Large intestine (tissue), 3 donors: ENCODE data around the gene CCL1. TPM values are rescaled to one million over a fixed set of nuclear protein-coding genes. Genes with fewer than 3 reads are reported as not detected.
"Not testable (repeated sequence)": the region's sequence is repeated elsewhere in the genome, so short reads cannot be mapped to it uniquely, and the experiment has no call there.

Experiments used
- DNase-seq, 2 donors: peaks; one replicate each; pipeline versions ENCODE4 v3.0.0 to v3.0.0-alpha.2; 2013
- H3K27ac ChIP-seq: one replicate; pipeline ENCODE4 v1.5.1; 2013; ENCODE audit warnings: low read length
- H3K27me3 ChIP-seq: 2 replicates; pipeline ENCODE4 v1.6.1; 2013; ENCODE audit warnings: low read length; ENCODE audit not compliant: control insufficient read depth, insufficient read depth
- H3K36me3 ChIP-seq: 2 replicates; pipeline ENCODE4 v1.6.1; 2013; ENCODE audit warnings: low read length; ENCODE audit not compliant: control insufficient read depth, insufficient read depth
- H3K4me1 ChIP-seq: one replicate; pipeline ENCODE4 v1.6.1; 2013; ENCODE audit warnings: low read length; ENCODE audit not compliant: control insufficient read depth, insufficient read depth
- H3K4me3 ChIP-seq: one replicate; pipeline ENCODE4 v1.5.1; 2013; ENCODE audit warnings: low read length
- H3K9me3 ChIP-seq: one replicate; pipeline ENCODE4 v1.6.1; 2013; ENCODE audit warnings: mild to moderate bottlenecking, low read depth, low read length, moderate library complexity; ENCODE audit not compliant: control insufficient read depth
- WGBS: methylation state at CpG from one replicate; pipeline ENCODE4 v1.1.5; 2013; ENCODE audit warnings: low lambda C conversion rate; ENCODE audit not compliant: insufficient coverage; 5-methylcytosine and 5-hydroxymethylcytosine counted together
- polyA plus RNA-seq: library from polyadenylated mRNA; unstranded; fragments of 120-200 nt; gene quantifications from one replicate; pipeline ENCODE4 v1.2.1, GENCODE V29; 2013

Gene CCL1
- polyA plus RNA-seq, 1 donor, result not detected

DNA sequence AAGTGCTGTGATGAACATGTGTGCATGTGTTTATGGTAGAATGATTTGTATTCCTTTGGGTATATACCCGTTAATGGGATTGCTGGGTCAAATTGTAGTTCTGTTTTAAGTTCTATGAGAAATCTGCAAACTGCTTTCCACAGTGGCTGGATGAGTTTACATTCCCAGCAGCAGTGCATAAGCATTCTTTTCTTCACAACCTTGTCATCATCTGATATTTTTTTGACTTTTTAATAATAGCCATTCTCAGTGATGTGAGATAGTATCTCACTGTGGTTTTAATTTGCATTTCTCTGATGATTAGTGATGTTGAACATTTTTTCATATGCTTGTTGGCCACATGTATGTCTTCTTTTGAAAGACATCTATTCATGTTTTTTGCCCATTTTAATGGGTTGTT is 25.3 kb downstream of the CCL1 start:
- Histone ChIP-seq H3K4me3 (no peak overlapping the region), H3K27me3 (no peaks in the 10 kb centered on the region), H3K4me1 (no peaks in the 10 kb centered on the region), H3K36me3 (no peaks in the 10 kb centered on the region), H3K27ac (no peak overlapping the region), H3K9me3 (no peaks in the 10 kb centered on the region)
- WGBS, result no CpG with 5 or more reads among the region's 1 CpG
- no peak for DNase-seq

DNA sequence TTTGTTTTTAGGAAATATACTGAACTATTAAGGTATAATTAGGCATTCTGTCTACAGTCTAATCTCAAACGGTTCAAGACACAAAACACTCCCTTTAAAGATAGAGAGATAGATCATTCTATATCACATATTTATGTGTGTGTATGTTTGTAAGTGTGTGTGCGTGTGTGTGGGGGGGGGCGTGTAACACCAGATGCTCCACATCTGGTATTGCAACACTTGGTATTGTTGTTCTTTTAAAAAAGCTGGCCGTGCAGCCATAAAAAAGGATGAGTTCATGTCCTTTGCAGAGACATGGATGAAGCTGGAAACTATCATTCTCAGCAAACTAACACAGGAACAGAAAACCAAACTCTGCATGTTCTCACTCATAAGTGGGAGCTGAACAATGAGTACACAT is 35.5 kb downstream of the CCL1 start:
- not testable (repeated sequence) for DNase-seq, H3K36me3 ChIP-seq, H3K4me3 ChIP-seq, H3K27ac ChIP-seq, H3K27me3 ChIP-seq, H3K9me3 ChIP-seq, H3K4me1 ChIP-seq
- no CpG with 5 or more reads among the region's 4 CpGs for WGBS

DNA sequence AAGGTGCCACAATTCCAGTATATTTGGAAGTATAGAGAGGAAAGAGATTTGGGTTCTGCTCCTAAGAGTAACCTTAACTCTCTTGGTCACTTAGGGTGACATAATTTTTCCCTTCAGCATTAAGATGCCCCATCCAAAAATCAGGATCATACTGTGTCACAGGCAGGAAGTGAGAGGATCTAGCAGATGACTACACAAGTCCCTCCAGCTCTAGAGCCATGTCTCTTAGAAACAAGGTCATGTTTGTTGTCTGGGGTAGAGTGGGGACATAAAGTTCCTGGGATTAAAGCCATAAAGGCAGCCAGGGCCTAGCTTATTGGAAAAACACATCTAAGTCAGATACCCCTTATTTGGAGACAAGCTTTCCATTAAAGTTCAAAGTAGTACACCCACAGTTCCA is 41.1 kb downstream of the CCL1 start:
- Histone ChIP-seq H3K4me1 (no peaks in the 10 kb centered on the region), H3K36me3 (no peaks in the 10 kb centered on the region), H3K9me3 (no peaks in the 10 kb centered on the region), H3K27me3 (no peaks in the 10 kb centered on the region), H3K4me3 (no peak overlapping the region), H3K27ac (no peak overlapping the region)
- no peak for DNase-seq

DNA sequence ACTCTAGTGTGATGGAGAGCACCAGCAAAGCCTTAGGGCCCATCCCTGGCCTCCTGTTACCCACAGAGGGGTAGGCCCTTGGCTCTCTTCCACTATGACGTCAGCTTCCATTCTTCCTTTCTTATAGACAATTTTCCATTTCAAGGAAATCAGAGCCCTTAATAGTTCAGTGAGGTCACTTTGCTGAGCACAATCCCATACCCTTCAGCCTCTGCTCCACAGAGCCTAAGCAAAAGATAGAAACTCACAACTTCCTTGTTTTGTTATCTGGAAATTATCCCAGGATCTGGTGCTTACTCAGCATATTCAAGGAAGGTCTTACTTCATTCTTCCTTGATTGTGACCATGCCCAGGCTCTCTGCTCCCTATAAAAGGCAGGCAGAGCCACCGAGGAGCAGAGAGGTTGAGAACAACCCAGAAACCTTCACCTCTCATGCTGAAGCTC is 44.0 kb downstream of the CCL1 start, which contains the start of gene CCL8:
Gene CCL8, plus strand, starts transcription at position 397 of the 445 bp plus-strand sequence. CDS start 67 bp downstream, outside the sequence.
- no peak for DNase-seq
- Histone ChIP-seq H3K4me1 (no peaks in the 10 kb centered on the region), H3K27me3 (no peaks in the 10 kb centered on the region), H3K27ac (no peak within 1 kb of the TSS), H3K9me3 (no peaks in the 10 kb centered on the region), H3K4me3 (no peak within 1 kb of the TSS), H3K36me3 (no peaks in the 10 kb centered on the region)
- WGBS, result no CpG with 5 or more reads among the region's 2 CpGs

DNA sequence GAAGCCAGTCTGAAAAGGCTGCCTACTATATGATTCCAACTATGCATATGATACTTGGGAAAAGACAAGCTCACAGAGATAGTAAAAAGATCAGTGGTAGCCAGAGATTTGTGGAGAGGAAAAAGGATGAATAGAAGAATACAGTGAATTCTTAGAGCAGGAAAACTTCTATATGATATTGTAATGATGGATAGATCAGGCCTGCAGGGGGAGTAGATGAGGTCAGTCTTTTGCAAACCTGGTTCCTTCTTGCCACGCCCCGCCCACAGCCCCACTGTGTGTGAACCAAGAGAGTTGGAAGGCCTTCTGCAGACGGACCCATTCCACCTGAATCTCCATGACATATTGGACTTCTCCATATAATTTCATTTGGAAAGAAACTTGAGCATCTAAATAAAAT is 44.6 kb downstream of the CCL1 start:
- no peaks in the 10 kb centered on the region for H3K4me1 ChIP-seq
- no peak overlapping the region for H3K27ac ChIP-seq
- no CpG with 5 or more reads among the region's 3 CpGs for WGBS
- H3K9me3 ChIP-seq, result no peaks in the 10 kb centered on the region
- no peak overlapping the region for H3K4me3 ChIP-seq
- H3K27me3 ChIP-seq, result no peaks in the 10 kb centered on the region
- no peaks in the 10 kb centered on the region for H3K36me3 ChIP-seq
- DNase-seq, result no peak

DNA sequence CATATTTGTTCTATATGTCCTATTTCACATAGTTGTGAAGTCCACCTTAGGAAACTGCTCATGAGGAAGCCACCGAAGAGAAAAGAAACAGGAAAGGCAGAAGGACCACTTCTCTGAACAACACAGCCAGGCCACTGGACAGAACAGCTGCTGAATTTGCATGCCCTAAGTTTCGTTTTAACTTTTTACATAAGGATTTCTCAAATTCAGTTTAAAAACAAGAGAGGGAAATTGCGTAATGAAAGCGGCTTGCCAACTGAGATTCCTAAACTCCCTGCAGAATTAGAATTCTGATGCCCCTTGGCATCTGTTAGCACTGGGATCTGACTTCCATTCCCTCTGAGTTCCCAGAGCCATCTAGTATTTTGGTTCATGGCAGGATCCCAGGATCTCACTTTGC is 48.8 kb downstream of the CCL1 start:
- H3K9me3 ChIP-seq, result no peaks in the 10 kb centered on the region
- DNase-seq, result no peak
- no peaks in the 10 kb centered on the region for H3K27me3 ChIP-seq
- H3K36me3 ChIP-seq, result no peaks in the 10 kb centered on the region
- H3K4me1 ChIP-seq, result no peaks in the 10 kb centered on the region
- no peak overlapping the region for H3K4me3 ChIP-seq
- no peak overlapping the region for H3K27ac ChIP-seq
- 57% methylated on average over 1 of the region's 4 CpGs for WGBS

DNA sequence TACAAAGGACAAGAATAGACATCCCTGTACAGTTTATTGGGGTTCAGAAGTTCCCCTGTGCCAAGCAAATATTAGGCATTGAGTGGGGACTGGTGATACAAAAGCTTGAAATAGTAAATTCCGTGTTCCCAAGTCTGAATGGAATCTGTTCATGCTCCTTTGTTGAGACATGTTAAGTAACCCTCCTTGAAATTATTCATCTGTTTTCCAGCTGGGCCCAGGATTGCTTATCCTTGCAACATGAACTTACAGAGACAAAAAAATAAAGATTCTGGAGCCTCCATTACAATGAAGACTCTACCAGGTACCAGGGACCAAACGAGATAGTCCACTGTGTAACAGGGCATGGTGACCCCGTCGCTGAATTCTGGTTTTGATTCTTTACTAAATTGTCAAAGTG is 49.9 kb downstream of the CCL1 start:
- H3K36me3 ChIP-seq, result no peaks in the 10 kb centered on the region
- no peaks in the 10 kb centered on the region for H3K4me1 ChIP-seq
- no peaks in the 10 kb centered on the region for H3K9me3 ChIP-seq
- no CpG with 5 or more reads among the region's 4 CpGs for WGBS
- H3K27me3 ChIP-seq, result no peaks in the 10 kb centered on the region
- H3K27ac ChIP-seq, result no peak overlapping the region
- H3K4me3 ChIP-seq, result no peak overlapping the region
- DNase-seq, result no peak

DNA sequence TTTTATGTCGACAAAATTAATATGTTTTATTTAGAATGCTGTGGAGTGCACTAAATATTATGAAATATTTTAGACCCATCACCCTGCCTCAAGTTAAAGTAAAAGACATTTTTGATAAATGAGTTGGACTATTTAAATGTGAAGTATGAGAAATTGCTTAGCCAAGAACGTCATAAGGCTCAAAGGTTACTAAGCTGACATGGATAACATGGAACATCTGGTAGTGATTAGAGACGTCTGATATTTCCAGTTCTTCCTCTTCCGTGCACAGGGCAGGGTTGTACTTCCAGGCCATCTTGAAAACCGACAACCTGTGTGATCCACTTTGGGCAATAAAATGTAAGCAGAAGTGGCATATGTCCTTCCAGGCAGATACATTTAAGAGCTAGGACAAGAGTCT is 51.0 kb downstream of the CCL1 start:
- peak in 1 of 2 donors; percentile 36 for DNase-seq
- Histone ChIP-seq H3K36me3 (no peaks in the 10 kb centered on the region), H3K9me3 (no peaks in the 10 kb centered on the region), H3K4me3 (no peak overlapping the region), H3K27me3 (no peaks in the 10 kb centered on the region), H3K4me1 (no peaks in the 10 kb centered on the region), H3K27ac (no peak overlapping the region)
- 50% methylated on average over 2 of the region's 5 CpGs for WGBS

DNA sequence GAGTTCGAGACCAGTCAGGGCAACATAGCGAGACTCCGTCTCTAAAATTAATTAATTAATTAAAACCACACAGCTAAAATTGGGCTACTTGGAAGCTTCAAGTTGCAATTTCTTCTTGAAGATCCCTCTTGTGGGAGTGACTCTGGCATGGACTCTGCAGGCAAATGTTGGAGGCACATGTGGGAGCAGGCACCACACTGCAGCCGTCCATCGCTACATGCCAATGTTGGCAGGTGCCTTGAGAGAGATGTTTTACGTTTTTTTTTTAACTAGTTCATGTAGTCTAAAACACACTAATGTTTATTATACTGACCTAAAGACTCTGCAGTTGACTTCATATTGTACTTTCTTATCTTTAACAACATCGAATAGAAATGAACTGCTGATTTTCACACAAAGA is 51.7 kb downstream of the CCL1 start:
- no peak overlapping the region for H3K27ac ChIP-seq
- no peaks in the 10 kb centered on the region for H3K9me3 ChIP-seq
- DNase-seq, result no peak
- 50% methylated on average over 1 of the region's 7 CpGs for WGBS
- no peaks in the 10 kb centered on the region for H3K4me1 ChIP-seq
- H3K36me3 ChIP-seq, result no peaks in the 10 kb centered on the region
- H3K27me3 ChIP-seq, result no peaks in the 10 kb centered on the region
- no peak overlapping the region for H3K4me3 ChIP-seq

Other genes with a start within 250 kb of the CCL1 start
- gene CCL2, start 107.9 kb downstream of the CCL1 start, polyA plus RNA-seq, result 34.5 TPM
- gene CCL7, start 93.0 kb downstream of the CCL1 start, polyA plus RNA-seq, result not detected
- gene CCL11, start 77.5 kb downstream of the CCL1 start, polyA plus RNA-seq, result 0.64 TPM
- 0.39 TPM for gene CCL8, start 43.8 kb downstream of the CCL1 start, polyA plus RNA-seq
- 1.0 TPM for gene CCL13, start 6.8 kb downstream of the CCL1 start, polyA plus RNA-seq
- gene TMEM132E, start 216.3 kb upstream of the CCL1 start, polyA plus RNA-seq, result 0.61 TPM